Measurements from ENCODE around the gene MYO15B.

The MYO15B gene

GRCh38 chr17:75654176-75654575 lies 66.6 kb downstream of the MYO15B start:
- TF ChIP-seq FOXP2 (optimal IDR thresholded peaks at IDR 0.05; ENCODE audit: borderline replicate concordance, extremely low read depth, extremely low read length, insufficient read depth) (no peak), TAF1 (IDR thresholded peaks at IDR 0.05; ENCODE audit: borderline replicate concordance, insufficient read depth, low read length) (no peak), POLR2AphosphoS5 (IDR thresholded peaks at IDR 0.05; ENCODE audit: low read depth, low read length) (no peak)

- TF ChIP-seq FOXP2 (optimal IDR thresholded peaks at IDR 0.05; ENCODE audit: borderline replicate concordance, extremely low read depth, extremely low read length, insufficient read depth) (no peak), REST (IDR thresholded peaks at IDR 0.05; ENCODE audit: insufficient read depth in 1 of 2, low read depth in 2 of 2, low read length in 2 of 2) (no peak), TAF1 (IDR thresholded peaks at IDR 0.05; ENCODE audit: borderline replicate concordance, insufficient read depth, low read length) (no peak), POLR2AphosphoS5 (IDR thresholded peaks at IDR 0.05; ENCODE audit: low read depth, low read length) (no peak), SIN3A (IDR thresholded peaks at IDR 0.05; ENCODE audit: borderline replicate concordance, insufficient read depth, low read length) (no peak)
Observed at GRCh38 chr17:75658237-75658636, 70.6 kb downstream of the MYO15B start.

GRCh38 chr17:75661531-75661930 lies 73.9 kb downstream of the MYO15B start:
- TF ChIP-seq TAF1 (IDR thresholded peaks at IDR 0.05; ENCODE audit: borderline replicate concordance, insufficient read depth, low read length) (no peak), SIN3A (IDR thresholded peaks at IDR 0.05; ENCODE audit: borderline replicate concordance, insufficient read depth, low read length) (no peak), FOXP2 (optimal IDR thresholded peaks at IDR 0.05; ENCODE audit: borderline replicate concordance, extremely low read depth, extremely low read length, insufficient read depth) (no peak), REST (IDR thresholded peaks at IDR 0.05; ENCODE audit: insufficient read depth in 1 of 2, low read depth in 2 of 2, low read length in 2 of 2) (no peak), POLR2AphosphoS5 (IDR thresholded peaks at IDR 0.05; ENCODE audit: low read depth, low read length) (no peak)

- TF ChIP-seq FOXP2 (optimal IDR thresholded peaks at IDR 0.05; ENCODE audit: borderline replicate concordance, extremely low read depth, extremely low read length, insufficient read depth) = no peak
- TF ChIP-seq SIN3A (IDR thresholded peaks at IDR 0.05; ENCODE audit: borderline replicate concordance, insufficient read depth, low read length) = no peak
- no peak for TF ChIP-seq POLR2AphosphoS5 (IDR thresholded peaks at IDR 0.05; ENCODE audit: low read depth, low read length)
- no peak for TF ChIP-seq TAF1 (IDR thresholded peaks at IDR 0.05; ENCODE audit: borderline replicate concordance, insufficient read depth, low read length)
Observed at GRCh38 chr17:75662511-75662910, 74.9 kb downstream of the MYO15B start.

GRCh38 chr17:75664099-75664549 lies 76.5 kb downstream of the MYO15B start:
- no peak for TF ChIP-seq REST (IDR thresholded peaks at IDR 0.05; ENCODE audit: insufficient read depth in 1 of 2, low read depth in 2 of 2, low read length in 2 of 2)
- TF ChIP-seq POLR2AphosphoS5 (IDR thresholded peaks at IDR 0.05; ENCODE audit: low read depth, low read length) = no peak
- TF ChIP-seq FOXP2 (optimal IDR thresholded peaks at IDR 0.05; ENCODE audit: borderline replicate concordance, extremely low read depth, extremely low read length, insufficient read depth) = no peak
- no peak for TF ChIP-seq SIN3A (IDR thresholded peaks at IDR 0.05; ENCODE audit: borderline replicate concordance, insufficient read depth, low read length)
- no peak for TF ChIP-seq TAF1 (IDR thresholded peaks at IDR 0.05; ENCODE audit: borderline replicate concordance, insufficient read depth, low read length)

- no peak for TF ChIP-seq TAF1 (IDR thresholded peaks at IDR 0.05; ENCODE audit: borderline replicate concordance, insufficient read depth, low read length)
- no peak for TF ChIP-seq FOXP2 (optimal IDR thresholded peaks at IDR 0.05; ENCODE audit: borderline replicate concordance, extremely low read depth, extremely low read length, insufficient read depth)
- no peak for TF ChIP-seq REST (IDR thresholded peaks at IDR 0.05; ENCODE audit: insufficient read depth in 1 of 2, low read depth in 2 of 2, low read length in 2 of 2)
- no peak for TF ChIP-seq POLR2AphosphoS5 (IDR thresholded peaks at IDR 0.05; ENCODE audit: low read depth, low read length)
- TF ChIP-seq SIN3A (IDR thresholded peaks at IDR 0.05; ENCODE audit: borderline replicate concordance, insufficient read depth, low read length) = no peak
Observed at GRCh38 chr17:75665981-75666380, 78.4 kb downstream of the MYO15B start.

Measured in PFSK-1 (cell line).